B cell (primary cell): ENCODE results near the gene SIRPG. TPM values are rescaled to one million over a fixed set of nuclear protein-coding genes. Genes with fewer than 3 reads are reported as not detected.

Experiments used
- ATAC-seq: fragments of 200-7000 bp; cut with Tn5 transposase; one replicate; pipeline ENCODE4 v1.10.0; 2021; ENCODE audit warnings: low read depth, mild to moderate bottlenecking, moderate number of reproducible peaks, moderate library complexity
- CTCF ChIA-PET: fragments of 350-600 bp; sonication (Branson Sonifier 250); formaldehyde crosslinking; loops from one replicate; lab custom pipeline; 2021; ENCODE audit warnings: antibody characterized with exemption, inconsistent platforms; lab: Charles Lee
- POLR2A ChIA-PET: fragments of 350-600 bp; sonication (Branson Sonifier 250); formaldehyde crosslinking; loops from one replicate; lab custom pipeline; 2021; ENCODE audit warnings: antibody characterized with exemption; lab: Charles Lee
- DNase-seq: peaks from one replicate; pipeline ENCODE4 v3.0.0; 2013
- H2AFZ ChIP-seq: 2 replicates; pipeline ENCODE4 v1.6.1; 2012; ENCODE audit warnings: mild to moderate bottlenecking, low read depth, low read length; ENCODE audit not compliant: insufficient read depth, poor library complexity, severe bottlenecking
- H3K27ac ChIP-seq, 2 donors: 1 replicate in 1 of 2; 2 replicates in 1 of 2; pipeline ENCODE4 v1.5.1; 2012 to 2013; ENCODE audit warnings: low read length in 2 of 2, mild to moderate bottlenecking in 2 of 2, moderate library complexity in 1 of 2
- H3K27me3 ChIP-seq, 4 experiments: fragments of 200-600 bp in 1 of 4; sonication (generic) in 1 of 4; replicated peaks in 1 of 4; 1 replicate in 2 of 4; 2 replicates in 2 of 4; pipeline versions ENCODE4 v1.6.1 to v1.7.0; 2013 to 2016; ENCODE audit warnings: low read length in 3 of 4, mild to moderate bottlenecking in 2 of 4, mixed read lengths in 1 of 4, moderate library complexity in 1 of 4; ENCODE audit not compliant: insufficient read depth in 4 of 4, control insufficient read depth in 3 of 4; ENCODE audit errors: control extremely low read depth in 1 of 4
- H3K36me3 ChIP-seq, 2 experiments: replicated peaks in 1 of 2; 1 replicate in 1 of 2; 2 replicates in 1 of 2; pipeline versions ENCODE4 v1.6.1 to v1.7.1; 2013; ENCODE audit warnings: low read length in 1 of 2; ENCODE audit not compliant: insufficient read depth in 2 of 2, control insufficient read depth in 1 of 2; ENCODE audit errors: control extremely low read depth in 1 of 2, extremely low read depth in 1 of 2
- H3K4me1 ChIP-seq, 2 donors: fragments of 200-600 bp in 1 of 2; sonication (generic) in 1 of 2; 1 replicate in 1 of 2; 2 replicates in 1 of 2; pipeline versions ENCODE4 v1.5.1 to v1.6.1; 2013 to 2017; ENCODE audit warnings: low read length in 2 of 2; ENCODE audit not compliant: control insufficient read depth in 2 of 2, insufficient read depth in 2 of 2
- H3K4me2 ChIP-seq: replicated peaks from 2 replicates; pipeline ENCODE3; 2012; ENCODE audit warnings: mild to moderate bottlenecking, low read depth, low read length; ENCODE audit not compliant: poor library complexity, severe bottlenecking
- H3K4me3 ChIP-seq, 5 experiments: fragments of 200-600 bp in 1 of 5; sonication (generic) in 1 of 5; 1 replicate in 3 of 5; 2 replicates in 2 of 5; pipeline versions ENCODE4 v1.5.1 to v1.7.0; 2011 to 2016; ENCODE audit warnings: low read length in 4 of 5, mild to moderate bottlenecking in 4 of 5, low read depth in 2 of 5, control low read depth in 1 of 5, moderate library complexity in 1 of 5; ENCODE audit not compliant: insufficient read depth in 1 of 5; ENCODE audit errors: control extremely low read depth in 1 of 5, extremely low read depth in 1 of 5
- H3K79me2 ChIP-seq: fragments of 200-600 bp; sonication (generic); one replicate; pipeline ENCODE4 v1.6.0; 2016; ENCODE audit warnings: low read length; ENCODE audit not compliant: control insufficient read depth, insufficient read depth
- H3K9ac ChIP-seq: fragments of 200-600 bp; sonication (generic); 2 replicates; pipeline ENCODE4 v1.6.1; 2017; ENCODE audit warnings: mild to moderate bottlenecking, low read length, moderate library complexity
- H3K9me3 ChIP-seq, 3 donors: one replicate each; pipeline versions ENCODE4 v1.6.1 to v1.7.1; 2013; ENCODE audit warnings: low read length in 2 of 3; ENCODE audit not compliant: control insufficient read depth in 2 of 3, insufficient read depth in 1 of 3; ENCODE audit errors: control extremely low read depth in 1 of 3
- H4K20me1 ChIP-seq: 2 replicates; pipeline ENCODE4 v1.6.0; 2012; ENCODE audit warnings: mild to moderate bottlenecking, low read length; ENCODE audit not compliant: insufficient read depth, control insufficient read depth, poor library complexity, severe bottlenecking
- H3K27ac Mint-ChIP-seq: one replicate; pipeline ENCODE4 v1.8.0; 2021; ENCODE audit warnings: mixed read lengths
- H3K27me3 Mint-ChIP-seq: one replicate; pipeline ENCODE4 v1.8.0; 2021; ENCODE audit warnings: mixed read lengths
- H3K4me1 Mint-ChIP-seq: one replicate; pipeline ENCODE4 v1.8.0; 2021; ENCODE audit warnings: mixed read lengths
- H3K4me3 Mint-ChIP-seq: one replicate; pipeline ENCODE4 v1.8.0; 2021; ENCODE audit warnings: mixed read lengths
- H3K9me3 Mint-ChIP-seq: one replicate; pipeline ENCODE4 v1.8.0; 2022; ENCODE audit warnings: mixed read lengths; ENCODE audit not compliant: insufficient read depth
- EZH2 ChIP-seq: IDR thresholded peaks from 2 replicates; pipeline ENCODE4 v1.6.1; 2012; ENCODE audit warnings: borderline replicate concordance, low read depth, mild to moderate bottlenecking, moderate library complexity, low read length; ENCODE audit not compliant: insufficient read depth, poor library complexity, severe bottlenecking
- WGBS: methylation state at CpG from one replicate; pipeline ENCODE4 v1.1.5; 2013; ENCODE audit warnings: missing lambda C conversion rate; ENCODE audit not compliant: insufficient coverage; 5-methylcytosine and 5-hydroxymethylcytosine counted together
- intact Hi-C: fragments of 100-400 bp; cut with micrococcal nuclease; formaldehyde crosslinking; loops from one replicate; pipeline ENCODE4 v1.10.0; 2022
- polyA plus RNA-seq: library from polyadenylated mRNA; depleted of rRNA; stranded (reverse); fragments of >200 nt; gene quantifications from 2 replicates; pipeline ENCODE4 v1.2.3, GENCODE V29; 2012
- total RNA-seq, 2 donors: library from RNA; stranded (reverse); fragments of 120-200 nt in 1 of 2; gene quantifications; 1 replicate in 1 of 2; 2 replicates in 1 of 2; pipeline versions ENCODE4 v1.2.3 to v1.2.4, GENCODE V29; 2013 to 2022
- TF ChIP-seq, protein P1 (sequence below): fragments of 200-600 bp; IDR thresholded peaks from one replicate; pipeline ENCODE4 v1.8.0; 2022; ENCODE audit warnings: antibody characterized with exemption, mild to moderate bottlenecking

Gene SIRPG
- total and polyA plus RNA-seq, 2 donors (not counting 1 experiment from before 2014, with no cell fraction given) = 0.09 TPM; not detected in 1

DNA sequence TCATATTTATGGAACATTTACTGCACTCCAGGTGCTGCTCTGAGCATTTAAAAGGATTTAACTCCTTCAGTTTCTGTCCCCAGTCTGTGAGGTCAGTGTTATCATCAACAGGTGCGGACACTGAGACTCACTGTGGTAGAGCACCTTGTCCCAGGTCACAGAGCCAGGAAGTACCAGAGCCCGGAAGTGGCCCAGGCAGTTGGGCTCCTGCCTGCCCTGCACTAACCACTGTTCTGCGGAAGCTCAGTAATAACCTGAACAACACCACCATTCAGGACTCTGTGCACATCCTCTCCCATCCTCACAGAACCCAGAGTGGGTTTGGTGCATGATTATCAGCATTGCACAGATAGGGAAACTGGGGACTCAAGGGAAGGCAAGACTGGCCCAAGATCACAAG is 16.8 kb upstream of the SIRPG start:
- Histone ChIP-seq H2AFZ (no peak overlapping the region), H3K36me3 (no peaks in the 10 kb centered on the region), H3K79me2 (no peaks in the 10 kb centered on the region), H3K27me3 (peaks cover 0 to 3% (median 0%) of the 10 kb centered on the region in 4 experiments), H3K4me2 (no peak overlapping the region), H3K9me3 (no peaks in the 10 kb centered on the region), H3K4me1 (no peaks in the 10 kb centered on the region), H3K27ac (no peak overlapping the region), H4K20me1 (no peaks in the 10 kb centered on the region), H3K9ac (no peak overlapping the region), H3K4me3 (no peak overlapping the region)
- Mint-ChIP-seq H3K4me1 (no peaks in the 10 kb centered on the region), H3K27me3 (peaks cover 9% of the 10 kb centered on the region), H3K9me3 (peaks cover 2% of the 10 kb centered on the region), H3K4me3 (no peak overlapping the region), H3K27ac (no peak overlapping the region)
- CTCF ChIA-PET = no interaction called here
- 97% methylated on average over 2 of the region's 3 CpGs for WGBS
- DNase-seq (no peak), ATAC-seq (no peak)
- intact Hi-C loops = no loop called here
- TF ChIP-seq, protein P1, sequence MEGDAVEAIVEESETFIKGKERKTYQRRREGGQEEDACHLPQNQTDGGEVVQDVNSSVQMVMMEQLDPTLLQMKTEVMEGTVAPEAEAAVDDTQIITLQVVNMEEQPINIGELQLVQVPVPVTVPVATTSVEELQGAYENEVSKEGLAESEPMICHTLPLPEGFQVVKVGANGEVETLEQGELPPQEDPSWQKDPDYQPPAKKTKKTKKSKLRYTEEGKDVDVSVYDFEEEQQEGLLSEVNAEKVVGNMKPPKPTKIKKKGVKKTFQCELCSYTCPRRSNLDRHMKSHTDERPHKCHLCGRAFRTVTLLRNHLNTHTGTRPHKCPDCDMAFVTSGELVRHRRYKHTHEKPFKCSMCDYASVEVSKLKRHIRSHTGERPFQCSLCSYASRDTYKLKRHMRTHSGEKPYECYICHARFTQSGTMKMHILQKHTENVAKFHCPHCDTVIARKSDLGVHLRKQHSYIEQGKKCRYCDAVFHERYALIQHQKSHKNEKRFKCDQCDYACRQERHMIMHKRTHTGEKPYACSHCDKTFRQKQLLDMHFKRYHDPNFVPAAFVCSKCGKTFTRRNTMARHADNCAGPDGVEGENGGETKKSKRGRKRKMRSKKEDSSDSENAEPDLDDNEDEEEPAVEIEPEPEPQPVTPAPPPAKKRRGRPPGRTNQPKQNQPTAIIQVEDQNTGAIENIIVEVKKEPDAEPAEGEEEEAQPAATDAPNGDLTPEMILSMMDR = no peak
- TF ChIP-seq EZH2 = no peak
- POLR2A ChIA-PET = no interaction called here

DNA sequence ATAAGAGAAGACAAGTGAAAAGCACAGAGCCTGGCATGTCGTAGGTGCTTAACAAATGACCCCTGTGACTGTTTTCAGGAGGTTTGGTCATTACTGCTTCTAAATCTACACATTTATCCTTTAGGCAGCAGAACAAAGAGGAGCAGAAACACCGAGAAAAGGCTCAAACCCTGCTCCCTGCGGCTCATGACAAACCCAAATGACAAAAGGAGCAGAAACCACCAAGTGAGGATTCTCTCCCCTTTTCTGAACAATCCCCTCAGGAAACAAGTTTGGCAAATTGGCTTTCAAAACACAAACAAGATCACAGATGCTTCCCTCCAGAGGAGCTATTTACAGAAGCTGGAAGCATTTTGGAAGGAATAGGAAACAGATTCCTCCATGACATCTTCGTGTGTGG is 15.8 kb upstream of the SIRPG start:
- Histone ChIP-seq H3K79me2 (no peaks in the 10 kb centered on the region), H3K4me1 (no peaks in the 10 kb centered on the region), H3K4me2 (no peak overlapping the region), H3K9me3 (no peaks in the 10 kb centered on the region), H3K27ac (no peak overlapping the region), H3K4me3 (no peak overlapping the region), H3K27me3 (peaks cover 0 to 3% (median 0%) of the 10 kb centered on the region in 4 experiments), H2AFZ (no peak overlapping the region), H3K36me3 (no peaks in the 10 kb centered on the region), H4K20me1 (no peaks in the 10 kb centered on the region), H3K9ac (no peak overlapping the region)
- WGBS = 80% methylated on average over 4 of the region's 4 CpGs
- CTCF ChIA-PET = no interaction called here
- Mint-ChIP-seq H3K4me1 (no peaks in the 10 kb centered on the region), H3K9me3 (peaks cover 2% of the 10 kb centered on the region), H3K27me3 (peaks cover 7% of the 10 kb centered on the region), H3K27ac (no peak overlapping the region), H3K4me3 (no peak overlapping the region)
- intact Hi-C loops = no loop called here
- DNase-seq = no peak
- TF ChIP-seq, protein P1 = no peak
- TF ChIP-seq EZH2 = no peak
- no peak for ATAC-seq
- POLR2A ChIA-PET = no interaction called here
